ENCODE results near the gene TUBA3D.
"Not testable (repeated sequence)": the region's sequence is repeated elsewhere in the genome, so short reads cannot be mapped to it uniquely, and the experiment has no call there.

DNA sequence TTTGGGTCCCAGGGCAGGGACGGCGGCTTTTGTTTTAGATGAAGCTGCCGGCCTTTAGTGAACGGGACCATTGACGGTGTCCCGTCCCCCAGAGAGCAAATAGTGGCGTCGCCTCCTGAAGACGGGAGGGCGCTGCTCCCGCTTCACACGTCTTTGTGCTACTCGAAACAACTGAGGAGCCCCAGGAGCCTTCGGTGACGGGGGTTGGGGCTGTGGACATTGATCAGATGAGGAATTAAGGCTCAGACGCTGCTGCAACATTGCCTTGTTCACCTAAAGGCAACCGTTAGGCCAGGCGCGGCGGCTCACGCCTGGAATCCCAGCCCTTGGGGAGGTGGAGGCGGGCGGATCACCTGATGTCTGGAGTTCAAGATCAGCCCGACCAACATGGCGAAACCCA lies 444 bp downstream of the TUBA3D start:
- TF ChIP-seq, protein P1, sequence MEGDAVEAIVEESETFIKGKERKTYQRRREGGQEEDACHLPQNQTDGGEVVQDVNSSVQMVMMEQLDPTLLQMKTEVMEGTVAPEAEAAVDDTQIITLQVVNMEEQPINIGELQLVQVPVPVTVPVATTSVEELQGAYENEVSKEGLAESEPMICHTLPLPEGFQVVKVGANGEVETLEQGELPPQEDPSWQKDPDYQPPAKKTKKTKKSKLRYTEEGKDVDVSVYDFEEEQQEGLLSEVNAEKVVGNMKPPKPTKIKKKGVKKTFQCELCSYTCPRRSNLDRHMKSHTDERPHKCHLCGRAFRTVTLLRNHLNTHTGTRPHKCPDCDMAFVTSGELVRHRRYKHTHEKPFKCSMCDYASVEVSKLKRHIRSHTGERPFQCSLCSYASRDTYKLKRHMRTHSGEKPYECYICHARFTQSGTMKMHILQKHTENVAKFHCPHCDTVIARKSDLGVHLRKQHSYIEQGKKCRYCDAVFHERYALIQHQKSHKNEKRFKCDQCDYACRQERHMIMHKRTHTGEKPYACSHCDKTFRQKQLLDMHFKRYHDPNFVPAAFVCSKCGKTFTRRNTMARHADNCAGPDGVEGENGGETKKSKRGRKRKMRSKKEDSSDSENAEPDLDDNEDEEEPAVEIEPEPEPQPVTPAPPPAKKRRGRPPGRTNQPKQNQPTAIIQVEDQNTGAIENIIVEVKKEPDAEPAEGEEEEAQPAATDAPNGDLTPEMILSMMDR (IDR thresholded peaks at IDR 0.05; ENCODE audit: insufficient read depth, low read depth, low read length), result not testable (repeated sequence)
- TF ChIP-seq EZH2 (IDR thresholded peaks at IDR 0.05; ENCODE audit: insufficient read depth, low read length), result not testable (repeated sequence)
